ENCODE data around the gene ETFB. TPM values are rescaled to one million over a fixed set of nuclear protein-coding genes. Genes with fewer than 3 reads are reported as not detected.

ETFB gene
- total and polyA plus RNA-seq, 4 donors: 129 to 713 (median 467) TPM

GRCh38 chr19:51382004-51382403 is 15.8 kb upstream of the ETFB start:
- H3K27me3 ChIP-seq (ENCODE audit: control insufficient read depth in 4 of 4, insufficient read depth in 4 of 4, low read length in 3 of 4): no peaks in the 10 kb centered on the region
- no peaks in the 10 kb centered on the region for H3K4me1 ChIP-seq (ENCODE audit: control insufficient read depth in 4 of 4, insufficient read depth in 4 of 4, low read length in 3 of 4)
- no peak overlapping the region for H3K4me3 ChIP-seq (ENCODE audit: low read depth in 1 of 3, low read length in 3 of 3)
- H3K27ac ChIP-seq (ENCODE audit: low read depth in 1 of 2, low read length in 2 of 2): no peak overlapping the region
- no peak for DNase-seq (ENCODE audit: low spot score)
- H3K36me3 ChIP-seq (ENCODE audit: control insufficient read depth in 4 of 4, insufficient read depth in 3 of 4, low read depth in 1 of 4, low read length in 3 of 4): no peaks in the 10 kb centered on the region
- peaks cover 0 to 2% (median 0%) of the 10 kb centered on the region in 4 donors for H3K9me3 ChIP-seq (ENCODE audit: control insufficient read depth in 4 of 4, low read length in 3 of 4)
- WGBS: 96% methylated on average over 4 of the region's 4 CpGs
- no peak overlapping the region for H3K9ac ChIP-seq (ENCODE audit: low read depth in 1 of 2, low read length in 2 of 2)
- no peak for TF ChIP-seq FOXA2 (IDR thresholded peaks at IDR 0.05)
- TF ChIP-seq JUND (IDR thresholded peaks at IDR 0.05): no peak
- TF ChIP-seq ATF3 (IDR thresholded peaks at IDR 0.05): no peak
- TF ChIP-seq TAF1 (conservative IDR thresholded peaks at IDR 0.05): no peak
- no peak for TF ChIP-seq FOXA1 (IDR thresholded peaks at IDR 0.05)
- no peak for TF ChIP-seq SP1 (IDR thresholded peaks at IDR 0.05)
- TF ChIP-seq HNF4G (IDR thresholded peaks at IDR 0.05): no peak
- TF ChIP-seq GABPA (IDR thresholded peaks at IDR 0.05 in 1 of 2, conservative IDR thresholded peaks at IDR 0.05 in 1 of 2): no peak
- no peak for TF ChIP-seq REST (IDR thresholded peaks at IDR 0.05)
- TF ChIP-seq EGR1 (IDR thresholded peaks at IDR 0.05; ENCODE audit: low read depth in 2 of 2): no peak

GRCh38 chr19:51380379-51380778 is 14.2 kb upstream of the ETFB start:
- H3K27ac ChIP-seq (ENCODE audit: low read depth in 1 of 2, low read length in 2 of 2): no peak overlapping the region
- no peaks in the 10 kb centered on the region for H3K27me3 ChIP-seq (ENCODE audit: control insufficient read depth in 4 of 4, insufficient read depth in 4 of 4, low read length in 3 of 4)
- peaks cover 0 to 2% (median 0%) of the 10 kb centered on the region in 4 donors for H3K9me3 ChIP-seq (ENCODE audit: control insufficient read depth in 4 of 4, low read length in 3 of 4)
- H3K4me1 ChIP-seq (ENCODE audit: control insufficient read depth in 4 of 4, insufficient read depth in 4 of 4, low read length in 3 of 4): no peaks in the 10 kb centered on the region
- H3K4me3 ChIP-seq (ENCODE audit: low read depth in 1 of 3, low read length in 3 of 3): no peak overlapping the region
- WGBS: 94% methylated on average over 9 of the region's 9 CpGs
- H3K9ac ChIP-seq (ENCODE audit: low read depth in 1 of 2, low read length in 2 of 2): no peak overlapping the region
- no peak for DNase-seq (ENCODE audit: low spot score)
- no peak for TF ChIP-seq ZBTB33 (IDR thresholded peaks at IDR 0.05)
- no peak for TF ChIP-seq JUND (IDR thresholded peaks at IDR 0.05)
- no peak for TF ChIP-seq ATF3 (IDR thresholded peaks at IDR 0.05)
- TF ChIP-seq HNF4G (IDR thresholded peaks at IDR 0.05): no peak
- no peaks in the 10 kb centered on the region for H3K36me3 ChIP-seq (ENCODE audit: control insufficient read depth in 4 of 4, insufficient read depth in 3 of 4, low read depth in 1 of 4, low read length in 3 of 4)

GRCh38 chr19:51377422-51377821 is 11.2 kb upstream of the ETFB start:
- no peak overlapping the region for H3K4me3 ChIP-seq (ENCODE audit: low read depth in 1 of 3, low read length in 3 of 3)
- DNase-seq (ENCODE audit: low spot score): no peak
- TF ChIP-seq SP1 (IDR thresholded peaks at IDR 0.05): no peak
- no peak for TF ChIP-seq NR2F2 (IDR thresholded peaks at IDR 0.05)
- TF ChIP-seq HNF4G (IDR thresholded peaks at IDR 0.05): no peak
- TF ChIP-seq FOXA1 (IDR thresholded peaks at IDR 0.05): no peak
- TF ChIP-seq HNF4A (conservative IDR thresholded peaks at IDR 0.05): no peak
- TF ChIP-seq EGR1 (IDR thresholded peaks at IDR 0.05; ENCODE audit: low read depth in 2 of 2): no peak
- no peak for TF ChIP-seq ZBTB33 (IDR thresholded peaks at IDR 0.05)
- TF ChIP-seq RAD21 (IDR thresholded peaks at IDR 0.05): no peak
- no peak for TF ChIP-seq TAF1 (conservative IDR thresholded peaks at IDR 0.05)
- no peak for TF ChIP-seq JUND (IDR thresholded peaks at IDR 0.05)
- no peak for TF ChIP-seq CTCF (IDR thresholded peaks at IDR 0.05; ENCODE audit: low read depth, low read length, missing input control)
- no peak for TF ChIP-seq RXRA (IDR thresholded peaks at IDR 0.05)

More at GRCh38 chr19:51377422-51377821, 11.2 kb upstream of the ETFB start:
- Histone ChIP-seq H3K9ac (ENCODE audit: low read depth in 1 of 2, low read length in 2 of 2) (no peak overlapping the region), H3K27me3 (ENCODE audit: control insufficient read depth in 4 of 4, insufficient read depth in 4 of 4, low read length in 3 of 4) (no peaks in the 10 kb centered on the region), H3K9me3 (ENCODE audit: control insufficient read depth in 4 of 4, low read length in 3 of 4) (peaks cover 0 to 2% (median 0%) of the 10 kb centered on the region in 4 donors), H3K36me3 (ENCODE audit: control insufficient read depth in 4 of 4, insufficient read depth in 3 of 4, low read depth in 1 of 4, low read length in 3 of 4) (no peaks in the 10 kb centered on the region), H3K4me1 (ENCODE audit: control insufficient read depth in 4 of 4, insufficient read depth in 4 of 4, low read length in 3 of 4) (no peaks in the 10 kb centered on the region), H3K27ac (ENCODE audit: low read depth in 1 of 2, low read length in 2 of 2) (no peak overlapping the region)
- WGBS: 95% methylated on average over 2 of the region's 2 CpGs

All from liver (tissue), 9 donors.